GM23248 (cell line): ENCODE results near the gene POU3F1. TPM values are rescaled to one million over a fixed set of nuclear protein-coding genes. Genes with fewer than 3 reads are reported as not detected.
A peak's percentile ranks its signal among the peaks of the same experiment; 100 is the strongest.

Experiments used
- DNase-seq: peaks from one replicate; pipeline ENCODE4 v3.0.0-alpha.2; 2015
- H2AFZ ChIP-seq: fragments of 200-600 bp; sonication (generic); 2 replicates; pipeline ENCODE4 v1.6.1; 2016; ENCODE audit warnings: antibody characterized with exemption
- H3F3A ChIP-seq: fragments of 200-600 bp; sonication (generic); 2 replicates; pipeline ENCODE4 v1.6.1; 2016; ENCODE audit warnings: mild to moderate bottlenecking, antibody characterized with exemption, mixed run types; ENCODE audit not compliant: insufficient read depth
- H3K27ac ChIP-seq: fragments of 200-600 bp; sonication (generic); 2 replicates; pipeline ENCODE4 v1.5.1; 2016; ENCODE audit warnings: mild to moderate bottlenecking
- H3K27me3 ChIP-seq: fragments of 200-600 bp; sonication (generic); replicated peaks from 2 replicates; pipeline ENCODE4 v1.6.1; 2016; ENCODE audit warnings: mild to moderate bottlenecking; ENCODE audit not compliant: insufficient read depth
- H3K36me3 ChIP-seq: fragments of 200-600 bp; sonication (generic); 2 replicates; pipeline ENCODE4 v1.6.1; 2016; ENCODE audit warnings: low read depth, mild to moderate bottlenecking
- H3K4me1 ChIP-seq: fragments of 200-600 bp; sonication (generic); 2 replicates; pipeline ENCODE4 v1.6.1; 2016; ENCODE audit warnings: mild to moderate bottlenecking; ENCODE audit not compliant: insufficient read depth
- H3K4me2 ChIP-seq: fragments of 200-600 bp; sonication (generic); one replicate; pipeline ENCODE4 v1.6.1; 2016; ENCODE audit warnings: mild to moderate bottlenecking; ENCODE audit not compliant: unreplicated experiment
- H3K4me3 ChIP-seq: fragments of 200-600 bp; sonication (generic); 2 replicates; pipeline ENCODE4 v1.5.1; 2016; ENCODE audit warnings: mild to moderate bottlenecking
- H3K79me2 ChIP-seq: fragments of 200-600 bp; sonication (generic); 2 replicates; pipeline ENCODE4 v1.6.1; 2016; ENCODE audit warnings: mild to moderate bottlenecking; ENCODE audit not compliant: insufficient read depth
- H3K9ac ChIP-seq: fragments of 200-600 bp; sonication (generic); 2 replicates; pipeline ENCODE4 v1.6.1; 2016; ENCODE audit warnings: mild to moderate bottlenecking
- H3K9me2 ChIP-seq: fragments of 200-600 bp; sonication (generic); 2 replicates; pipeline ENCODE4 v1.6.1; 2016; ENCODE audit warnings: mixed run types, mild to moderate bottlenecking, moderate library complexity; ENCODE audit not compliant: insufficient read depth
- H3K9me3 ChIP-seq: fragments of 200-600 bp; sonication (generic); one replicate; pipeline ENCODE4 v1.6.1; 2017; ENCODE audit warnings: low read depth
- H4K20me1 ChIP-seq: fragments of 200-600 bp; sonication (generic); 2 replicates; pipeline ENCODE4 v1.6.0; 2016; ENCODE audit not compliant: insufficient read depth
- EZH2 ChIP-seq: fragments of 200-600 bp; sonication (generic); IDR thresholded peaks from 2 replicates; pipeline ENCODE4 v1.6.1; 2018; ENCODE audit warnings: antibody characterized with exemption, mild to moderate bottlenecking; ENCODE audit not compliant: insufficient read depth, poor library complexity, severe bottlenecking
- EZH2phosphoT487 ChIP-seq: fragments of 200-600 bp; sonication (generic); IDR thresholded peaks from 2 replicates; pipeline ENCODE4 v1.6.1; 2018; ENCODE audit warnings: antibody characterized with exemption, moderate library complexity, mild to moderate bottlenecking, low read depth; ENCODE audit not compliant: insufficient read depth
- WGBS, 2 experiments: methylation state at CpG; one replicate each; pipeline ENCODE4 v1.1.6; 2015 to 2017; ENCODE audit warnings: low lambda C conversion rate in 2 of 2, low coverage in 1 of 2; ENCODE audit errors: missing lambda C conversion rate in 2 of 2; 5-methylcytosine and 5-hydroxymethylcytosine counted together
- in situ Hi-C: fragments of 300-500 bp; cut with MboI; formaldehyde crosslinking; loops from 2 replicates; pipeline ENCODE4 v1.15.0; 2020
- polyA plus RNA-seq: library from polyadenylated mRNA; unstranded; fragments of >200 nt; fragmentation: Nextera tagmentation; extraction: Ambion mirVana; gene quantifications from 2 replicates; pipeline ENCODE4 v1.2.1, GENCODE V29; 2016
- total RNA-seq: library from RNA; depleted of rRNA; stranded (reverse); fragments of >200 nt; shearing (Covaris generic); gene quantifications from 2 replicates; pipeline ENCODE4 v1.2.3, GENCODE V29; 2014

The POU3F1 gene
- total and polyA plus RNA-seq, 2 experiments from 2014 or later, result not detected

- H2AFZ ChIP-seq, result peak within 1 kb of the TSS; percentile 91
- H3F3A ChIP-seq, result peaks cover 18% of the 10 kb centered on the region; the same call in 1 of the 2 replicates
- peak within 1 kb of the TSS; percentile 94 for H3K9ac ChIP-seq
- 1 to 3% methylated on average over 49 of the region's 49 CpGs for WGBS, 2 experiments
- no peaks in the 10 kb centered on the region for H4K20me1 ChIP-seq
- no peaks in the 10 kb centered on the region for H3K9me3 ChIP-seq
- H3K4me2 ChIP-seq, result peak within 1 kb of the TSS; percentile 97
- H3K27ac ChIP-seq, result peak within 1 kb of the TSS; percentile 92
- H3K79me2 ChIP-seq, result peaks cover 49% of the 10 kb centered on the region
- no peaks in the 10 kb centered on the region for H3K9me2 ChIP-seq
- H3K4me1 ChIP-seq, result peaks cover 21% of the 10 kb centered on the region
- TF ChIP-seq EZH2 (no peak), EZH2phosphoT487 (no peak)
- H3K4me3 ChIP-seq, result peak within 1 kb of the TSS; percentile 91
- H3K36me3 ChIP-seq, result peaks cover 14% of the 10 kb centered on the region; the same call in 1 of the 2 replicates
- no peaks in the 10 kb centered on the region for H3K27me3 ChIP-seq
- DNase-seq, result peak; percentile 99
- in situ Hi-C loops, result no loop called here
These were observed 34.0 kb downstream of the POU3F1 start, which contains the start of gene UTP11 for GRCh38 chr1:38012363-38013226. UTP11 (plus strand) TSS chr1:38012734; CDS start chr1:38012803, 69 bp downstream.

- no peaks in the 10 kb centered on the region for H3K9me3 ChIP-seq
- peaks cover 21% of the 10 kb centered on the region for H3K4me1 ChIP-seq
- in situ Hi-C loops, result no loop called here
- WGBS, 2 experiments, result 80 to 83% methylated on average over 6 of the region's 6 CpGs
- peaks cover 18% of the 10 kb centered on the region; the same call in 1 of the 2 replicates for H3F3A ChIP-seq
- H3K27ac ChIP-seq, result peak overlapping the region; percentile 70
- no peak for DNase-seq
- no peak overlapping the region for H3K4me2 ChIP-seq
- H3K27me3 ChIP-seq, result no peaks in the 10 kb centered on the region
- TF ChIP-seq EZH2phosphoT487, result no peak
- TF ChIP-seq EZH2, result no peak
- peak overlapping the region; percentile 59 for H2AFZ ChIP-seq
- 0 out of 2 replicates have a peak overlapping the region, but pooled peaks have one; percentile 51 for H3K9ac ChIP-seq
- H3K9me2 ChIP-seq, result no peaks in the 10 kb centered on the region
- H3K4me3 ChIP-seq, result no peak overlapping the region
- H3K36me3 ChIP-seq, result no peaks in the 10 kb centered on the region
- H3K79me2 ChIP-seq, result peaks cover 22% of the 10 kb centered on the region
- no peaks in the 10 kb centered on the region for H4K20me1 ChIP-seq
These were observed 36.8 kb downstream of the POU3F1 start for GRCh38 chr1:38009841-38010180.

- Histone ChIP-seq H3K4me2 (no peak overlapping the region), H3K9me2 (no peaks in the 10 kb centered on the region), H2AFZ (peak overlapping the region; percentile 59), H4K20me1 (no peaks in the 10 kb centered on the region), H3K4me3 (no peak overlapping the region), H3K9me3 (no peaks in the 10 kb centered on the region), H3K79me2 (peaks cover 22% of the 10 kb centered on the region), H3K4me1 (peaks cover 15% of the 10 kb centered on the region), H3K27me3 (no peaks in the 10 kb centered on the region), H3K9ac (peak overlapping the region; percentile 51; the same call in 1 of the 2 replicates), H3F3A (peaks cover 18% of the 10 kb centered on the region; the same call in 1 of the 2 replicates), H3K27ac (peak overlapping the region; percentile 70), H3K36me3 (no peaks in the 10 kb centered on the region)
- TF ChIP-seq EZH2phosphoT487 (no peak), EZH2 (no peak)
- peak; percentile 85 for DNase-seq
- in situ Hi-C loops, result no loop called here
- 76% methylated on average over 8 of the region's 8 CpGs for WGBS, 2 experiments
These were observed 37.3 kb downstream of the POU3F1 start for GRCh38 chr1:38009088-38009840.

GRCh38 chr1:38006008-38006828 is 40.4 kb downstream of the POU3F1 start:
- Histone ChIP-seq H3K9me2 (no peaks in the 10 kb centered on the region), H3K4me3 (peak overlapping the region; percentile 33; the same call in 1 of the 2 replicates), H3K9ac (peak overlapping the region; percentile 50; the same call in 1 of the 2 replicates), H3K4me1 (peaks cover 33% of the 10 kb centered on the region), H3K27ac (no peak overlapping the region), H3F3A (peaks cover 41% of the 10 kb centered on the region), H3K4me2 (no peak overlapping the region), H4K20me1 (no peaks in the 10 kb centered on the region), H3K79me2 (peaks cover 37% of the 10 kb centered on the region), H3K36me3 (no peaks in the 10 kb centered on the region), H3K9me3 (no peaks in the 10 kb centered on the region), H2AFZ (peak overlapping the region; percentile 68), H3K27me3 (no peaks in the 10 kb centered on the region)
- 73 to 74% methylated on average over 8 to 12 of the region's 12 CpGs for WGBS, 2 experiments
- DNase-seq, result no peak
- in situ Hi-C loops, result no loop called here
- TF ChIP-seq EZH2phosphoT487 (no peak), EZH2 (no peak)
